ENCODE data around the gene CNTRL.

GRCh38 chr9:121048175-121048574, 26.6 kb upstream of the CNTRL start:
- TF ChIP-seq POLR2A (IDR thresholded peaks at IDR 0.05): no peak
- TF ChIP-seq POLR2AphosphoS5 (IDR thresholded peaks at IDR 0.05): no peak

Measured in stomach (tissue), 4 donors.